Suprapubic skin (tissue), 4 donors: ENCODE data around the gene PLA2G6.

Experiments
- EP300 ChIP-seq: sonication (generic); formaldehyde crosslinking; IDR thresholded peaks from one replicate; pipeline ENCODE4 v1.6.1; 2017; ENCODE audit warnings: antibody characterized with exemption
- POLR2A ChIP-seq, 2 donors: fragments of 450-650 bp; IDR thresholded peaks; one replicate each; pipeline ENCODE4 v1.6.1; 2017; ENCODE audit warnings: antibody characterized with exemption in 2 of 2, mild to moderate bottlenecking in 2 of 2, moderate library complexity in 2 of 2
- POLR2AphosphoS5 ChIP-seq, 3 donors: sonication (generic); formaldehyde crosslinking; IDR thresholded peaks; one replicate each; pipeline ENCODE4 v1.6.1; 2017; ENCODE audit warnings: antibody characterized with exemption in 3 of 3
- TF ChIP-seq, protein P1 (sequence below), 2 donors: fragments of 200-600 bp in 1 of 2; fragments of 450-650 bp in 1 of 2; sonication (generic) in 1 of 2; IDR thresholded peaks; one replicate each; pipeline ENCODE4 v1.5.1; 2016 to 2019; ENCODE audit warnings: antibody characterized with exemption in 2 of 2, mild to moderate bottlenecking in 1 of 2, moderate library complexity in 1 of 2

DNA sequence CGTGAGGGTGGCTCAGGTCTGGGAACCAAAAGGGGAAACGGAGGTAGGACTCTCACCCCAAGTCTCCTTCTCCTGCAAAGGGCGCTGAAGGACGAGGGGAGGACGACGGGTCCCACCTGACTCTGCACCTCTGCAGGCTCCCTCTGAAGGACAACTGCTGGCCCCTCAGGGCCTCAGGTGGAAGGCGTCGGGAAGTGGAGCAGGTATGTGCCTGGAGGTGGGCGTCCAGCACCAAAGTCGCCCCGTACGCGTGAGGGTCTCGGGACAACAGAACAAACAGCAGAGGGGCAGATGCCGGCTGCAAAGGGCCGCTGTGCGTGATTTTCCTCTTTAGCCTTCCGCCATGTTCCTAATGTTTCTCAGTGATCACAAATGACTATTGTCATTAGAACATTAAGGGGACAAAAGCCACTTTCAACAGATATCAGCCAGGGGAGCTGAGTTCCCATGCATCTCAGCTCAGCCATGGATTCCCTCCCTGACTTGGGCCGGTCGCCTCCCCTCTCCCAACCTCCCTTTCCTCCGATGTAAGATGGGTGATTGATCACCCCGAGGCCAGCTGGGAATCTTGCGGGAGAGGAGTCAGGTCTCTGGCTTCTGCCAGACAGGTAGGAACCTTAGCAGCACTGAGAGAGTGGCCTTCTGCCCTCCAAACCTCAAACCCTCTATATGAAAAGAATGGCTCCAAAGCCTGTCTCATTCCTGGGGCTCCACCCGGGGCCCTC lies 98.5 kb downstream of the PLA2G6 start:
- TF ChIP-seq, protein P1, sequence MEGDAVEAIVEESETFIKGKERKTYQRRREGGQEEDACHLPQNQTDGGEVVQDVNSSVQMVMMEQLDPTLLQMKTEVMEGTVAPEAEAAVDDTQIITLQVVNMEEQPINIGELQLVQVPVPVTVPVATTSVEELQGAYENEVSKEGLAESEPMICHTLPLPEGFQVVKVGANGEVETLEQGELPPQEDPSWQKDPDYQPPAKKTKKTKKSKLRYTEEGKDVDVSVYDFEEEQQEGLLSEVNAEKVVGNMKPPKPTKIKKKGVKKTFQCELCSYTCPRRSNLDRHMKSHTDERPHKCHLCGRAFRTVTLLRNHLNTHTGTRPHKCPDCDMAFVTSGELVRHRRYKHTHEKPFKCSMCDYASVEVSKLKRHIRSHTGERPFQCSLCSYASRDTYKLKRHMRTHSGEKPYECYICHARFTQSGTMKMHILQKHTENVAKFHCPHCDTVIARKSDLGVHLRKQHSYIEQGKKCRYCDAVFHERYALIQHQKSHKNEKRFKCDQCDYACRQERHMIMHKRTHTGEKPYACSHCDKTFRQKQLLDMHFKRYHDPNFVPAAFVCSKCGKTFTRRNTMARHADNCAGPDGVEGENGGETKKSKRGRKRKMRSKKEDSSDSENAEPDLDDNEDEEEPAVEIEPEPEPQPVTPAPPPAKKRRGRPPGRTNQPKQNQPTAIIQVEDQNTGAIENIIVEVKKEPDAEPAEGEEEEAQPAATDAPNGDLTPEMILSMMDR (IDR thresholded peaks at IDR 0.05), result no peak
- TF ChIP-seq EP300 (no peak), POLR2A (IDR thresholded peaks at IDR 0.05) (no peak), POLR2AphosphoS5 (IDR thresholded peaks at IDR 0.05) (no peak)
